Measurements from ENCODE around the gene SPHK1. TPM values are rescaled to one million over a fixed set of nuclear protein-coding genes. Genes with fewer than 3 reads are reported as not detected.

SPHK1 gene
- total and polyA plus RNA-seq, 2 donors (not counting 3 experiments of a cell fraction or from before 2014, with no cell fraction given) = 85.6 to 97.4 TPM

GRCh38 chr17:76404976-76405563, 20.7 kb downstream of the SPHK1 start:
- POLR2A ChIA-PET = no interaction called here
- intact Hi-C loops (cut with micrococcal nuclease) = no loop called here
- no peak overlapping the region for H3K27ac ChIP-seq (ENCODE audit: insufficient read depth, low read depth, low read length)
- no TSS peak for BruUV-seq (replicated peaks)
- no peak for DNase-seq (ENCODE audit: low read depth, low spot score)
- CTCF ChIA-PET = interaction anchor here (0.9 to 2.9 kb wide), 3 partner anchors 8 to 77 kb away, joined by 3 to 33 read pairs (median 8); no protein-coding TSS in a partner anchor
- H3K4me1 ChIP-seq (ENCODE audit: control insufficient read depth, extremely low read depth, insufficient read depth, low read length) = no peaks in the 10 kb centered on the region
- H2AFZ ChIP-seq (ENCODE audit: low read depth, low read length) = no peak overlapping the region
- dilution Hi-C loops (cut with MboI; ENCODE audit: extremely low pct_ligation_motif_present, low sequenced_read_pairs) = no loop called here
- H4K20me1 ChIP-seq (replicated peaks; ENCODE audit: control insufficient read depth, extremely low read depth, insufficient read depth, low read length) = no peaks in the 10 kb centered on the region
- no peak overlapping the region for H3K4me2 ChIP-seq (ENCODE audit: insufficient read depth, low read length)
- no peak for FAIRE-seq
- no peak overlapping the region for H3K9ac ChIP-seq (replicated peaks; ENCODE audit: extremely low read depth, insufficient read depth, low read length)
- H3K27me3 ChIP-seq (ENCODE audit: control insufficient read depth in 2 of 2, insufficient read depth in 2 of 2, low read length in 2 of 2) = no peaks in the 10 kb centered on the region
- no peak overlapping the region for H3K4me3 ChIP-seq (replicated peaks in 1 of 3; ENCODE audit: insufficient read depth in 1 of 3, low read depth in 1 of 3, low read length in 3 of 3)
- TF ChIP-seq JUN (IDR thresholded peaks at IDR 0.05; ENCODE audit: borderline replicate concordance, insufficient read depth, insufficient read length, low read depth) (no peak), POLR2A (IDR thresholded peaks at IDR 0.05; ENCODE audit: low read depth, low read length) (no peak), POLR2AphosphoS5 (IDR thresholded peaks at IDR 0.05; ENCODE audit: insufficient read depth, low read depth, low read length) (no peak)
- TF ChIP-seq, protein P1, sequence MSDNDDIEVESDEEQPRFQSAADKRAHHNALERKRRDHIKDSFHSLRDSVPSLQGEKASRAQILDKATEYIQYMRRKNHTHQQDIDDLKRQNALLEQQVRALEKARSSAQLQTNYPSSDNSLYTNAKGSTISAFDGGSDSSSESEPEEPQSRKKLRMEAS (IDR thresholded peaks at IDR 0.05; ENCODE audit: insufficient read depth, insufficient read length) = no peak
- no peaks in the 10 kb centered on the region for H3K9me3 ChIP-seq (replicated peaks; ENCODE audit: control insufficient read depth, insufficient read depth, low read length)
- H3K36me3 ChIP-seq (ENCODE audit: control insufficient read depth in 2 of 2, extremely low read depth in 1 of 2, insufficient read depth in 2 of 2, low read length in 2 of 2) = peaks cover 5 to 21% of the 10 kb centered on the region in 2 experiments
- no peaks in the 10 kb centered on the region for H3K9me1 ChIP-seq (replicated peaks; ENCODE audit: control insufficient read depth, extremely low read depth, insufficient read depth, low read length)
- H3K79me2 ChIP-seq (ENCODE audit: control insufficient read depth, insufficient read depth, low read length) = no peaks in the 10 kb centered on the region

GRCh38 chr17:76405607-76405966, 21.2 kb downstream of the SPHK1 start:
- Histone ChIP-seq H3K27me3 (ENCODE audit: control insufficient read depth in 2 of 2, insufficient read depth in 2 of 2, low read length in 2 of 2) (no peaks in the 10 kb centered on the region), H3K4me3 (replicated peaks in 1 of 3; ENCODE audit: insufficient read depth in 1 of 3, low read depth in 1 of 3, low read length in 3 of 3) (no peak overlapping the region), H3K4me2 (ENCODE audit: insufficient read depth, low read length) (no peak overlapping the region), H3K9me1 (replicated peaks; ENCODE audit: control insufficient read depth, extremely low read depth, insufficient read depth, low read length) (no peaks in the 10 kb centered on the region), H4K20me1 (replicated peaks; ENCODE audit: control insufficient read depth, extremely low read depth, insufficient read depth, low read length) (no peaks in the 10 kb centered on the region), H2AFZ (ENCODE audit: low read depth, low read length) (no peak overlapping the region), H3K4me1 (ENCODE audit: control insufficient read depth, extremely low read depth, insufficient read depth, low read length) (no peaks in the 10 kb centered on the region), H3K9ac (replicated peaks; ENCODE audit: extremely low read depth, insufficient read depth, low read length) (no peak overlapping the region), H3K27ac (ENCODE audit: insufficient read depth, low read depth, low read length) (no peak overlapping the region), H3K36me3 (ENCODE audit: control insufficient read depth in 2 of 2, extremely low read depth in 1 of 2, insufficient read depth in 2 of 2, low read length in 2 of 2) (peaks cover 5 to 17% of the 10 kb centered on the region in 2 experiments), H3K79me2 (ENCODE audit: control insufficient read depth, insufficient read depth, low read length) (no peaks in the 10 kb centered on the region), H3K9me3 (replicated peaks; ENCODE audit: control insufficient read depth, insufficient read depth, low read length) (no peaks in the 10 kb centered on the region)
- ChIA-PET CTCF (interaction anchor here (0.9 to 2.9 kb wide), 3 partner anchors 8 to 77 kb away, joined by 3 to 33 read pairs (median 8); no protein-coding TSS in a partner anchor), POLR2A (no interaction called here)
- dilution Hi-C loops (cut with MboI; ENCODE audit: extremely low pct_ligation_motif_present, low sequenced_read_pairs) = no loop called here
- DNase-seq (ENCODE audit: low read depth, low spot score) (no peak), FAIRE-seq (no peak)
- no peak for TF ChIP-seq FOS (IDR thresholded peaks at IDR 0.05; ENCODE audit: borderline replicate concordance, insufficient read depth, low read length)
- TF ChIP-seq, protein P2, sequence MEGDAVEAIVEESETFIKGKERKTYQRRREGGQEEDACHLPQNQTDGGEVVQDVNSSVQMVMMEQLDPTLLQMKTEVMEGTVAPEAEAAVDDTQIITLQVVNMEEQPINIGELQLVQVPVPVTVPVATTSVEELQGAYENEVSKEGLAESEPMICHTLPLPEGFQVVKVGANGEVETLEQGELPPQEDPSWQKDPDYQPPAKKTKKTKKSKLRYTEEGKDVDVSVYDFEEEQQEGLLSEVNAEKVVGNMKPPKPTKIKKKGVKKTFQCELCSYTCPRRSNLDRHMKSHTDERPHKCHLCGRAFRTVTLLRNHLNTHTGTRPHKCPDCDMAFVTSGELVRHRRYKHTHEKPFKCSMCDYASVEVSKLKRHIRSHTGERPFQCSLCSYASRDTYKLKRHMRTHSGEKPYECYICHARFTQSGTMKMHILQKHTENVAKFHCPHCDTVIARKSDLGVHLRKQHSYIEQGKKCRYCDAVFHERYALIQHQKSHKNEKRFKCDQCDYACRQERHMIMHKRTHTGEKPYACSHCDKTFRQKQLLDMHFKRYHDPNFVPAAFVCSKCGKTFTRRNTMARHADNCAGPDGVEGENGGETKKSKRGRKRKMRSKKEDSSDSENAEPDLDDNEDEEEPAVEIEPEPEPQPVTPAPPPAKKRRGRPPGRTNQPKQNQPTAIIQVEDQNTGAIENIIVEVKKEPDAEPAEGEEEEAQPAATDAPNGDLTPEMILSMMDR (IDR thresholded peaks at IDR 0.05; ENCODE audit: extremely low read depth in 1 of 2, insufficient read depth in 1 of 2, low read depth in 1 of 2, low read length in 2 of 2) = no peak
- no peak for TF ChIP-seq GATA2 (IDR thresholded peaks at IDR 0.05; ENCODE audit: insufficient read depth, insufficient read length, low read depth, low read length)
- TF ChIP-seq POLR2AphosphoS5 (IDR thresholded peaks at IDR 0.05; ENCODE audit: insufficient read depth, low read depth, low read length) = no peak
- TF ChIP-seq, protein P1 (IDR thresholded peaks at IDR 0.05; ENCODE audit: insufficient read depth, insufficient read length) = no peak
- TF ChIP-seq JUN (IDR thresholded peaks at IDR 0.05; ENCODE audit: borderline replicate concordance, insufficient read depth, insufficient read length, low read depth) = no peak
- no peak for TF ChIP-seq POLR2A (IDR thresholded peaks at IDR 0.05; ENCODE audit: low read depth, low read length)
- no peak for TF ChIP-seq MYC (IDR thresholded peaks at IDR 0.05; ENCODE audit: low read depth, low read length)
- TF ChIP-seq EZH2 (IDR thresholded peaks at IDR 0.05; ENCODE audit: borderline replicate concordance, low read depth, low read length, severe bottlenecking) = no peak
- intact Hi-C loops (cut with micrococcal nuclease) = no loop called here
- BruUV-seq (replicated peaks) = no TSS peak

All from endothelial cell of umbilical vein (primary cell).